ENCODE measurements around the gene LDLRAP1. TPM values are rescaled to one million over a fixed set of nuclear protein-coding genes. Genes with fewer than 3 reads are reported as not detected.

The LDLRAP1 gene
- total RNA-seq, 1 experiment from 2014 or later = 26.0 TPM

DNA sequence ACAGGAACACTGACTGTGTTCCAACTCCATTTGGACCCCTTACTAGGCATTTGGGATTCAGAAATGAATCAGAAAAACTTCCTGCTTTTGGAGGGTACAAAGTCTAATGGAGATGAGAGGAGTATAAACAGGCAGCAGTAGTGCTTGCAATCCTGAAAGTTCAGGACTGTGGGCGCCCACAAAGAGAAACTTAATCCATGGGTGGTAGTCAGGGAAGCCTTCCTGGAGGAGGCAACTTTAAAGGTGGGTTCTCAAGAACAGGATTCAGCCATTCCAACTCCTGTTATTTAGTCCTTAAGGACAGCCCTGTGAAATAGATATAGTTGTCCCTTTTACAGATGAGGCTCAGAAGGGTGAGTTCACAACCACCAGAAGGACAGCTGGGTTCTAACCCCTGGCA is 2.0 kb upstream of the LDLRAP1 start:
- no peaks in the 10 kb centered on the region for H3K36me3 ChIP-seq (ENCODE audit: control insufficient read depth in 1 of 2, insufficient read depth in 2 of 2, low read length in 2 of 2)
- DNase-seq (ENCODE audit: low read depth, low spot score) = no peak
- H2AFZ ChIP-seq (ENCODE audit: low read depth, low read length, poor library complexity, severe bottlenecking) = no peak overlapping the region
- no peak for ATAC-seq
- H3K4me1 ChIP-seq (ENCODE audit: control insufficient read depth in 1 of 2, insufficient read depth in 2 of 2, low read length in 2 of 2) = peaks cover 15 to 32% of the 10 kb centered on the region in 2 experiments
- ChIA-PET RAD21 (ENCODE audit: low non-redundant PET in 1 of 2, low total read pairs in 2 of 2, uncharacterized antibody in 2 of 2, unreplicated experiment in 2 of 2) (no interaction called here), CTCF (no interaction called here), POLR2A (no interaction called here)
- BruUV-seq (replicated peaks) = no TSS peak
- no peaks in the 10 kb centered on the region for H3K9me2 ChIP-seq (ENCODE audit: insufficient read depth)
- peaks cover 23% of the 10 kb centered on the region for H3K79me2 ChIP-seq (ENCODE audit: insufficient read depth, low read length)
- no peaks in the 10 kb centered on the region; the same call in 1 of the 2 replicates for H4K20me1 ChIP-seq (ENCODE audit: insufficient read depth)
- intact Hi-C loops (cut with micrococcal nuclease) = loop anchor here (10.0 kb wide), 1 partner anchor 453 kb away; the partner anchor contains the start of gene PAFAH2
- TF ChIP-seq, protein P1, sequence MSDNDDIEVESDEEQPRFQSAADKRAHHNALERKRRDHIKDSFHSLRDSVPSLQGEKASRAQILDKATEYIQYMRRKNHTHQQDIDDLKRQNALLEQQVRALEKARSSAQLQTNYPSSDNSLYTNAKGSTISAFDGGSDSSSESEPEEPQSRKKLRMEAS (IDR thresholded peaks at IDR 0.05) = no peak
- TF ChIP-seq SIN3A (IDR thresholded peaks at IDR 0.05; ENCODE audit: low read depth) (no peak), POLR2AphosphoS5 (IDR thresholded peaks at IDR 0.05; ENCODE audit: low read depth, low read length) (no peak), TCF7L2 (IDR thresholded peaks at IDR 0.05; ENCODE audit: borderline replicate concordance, extremely low read depth, insufficient read depth, insufficient read length) (no peak), EZH2 (IDR thresholded peaks at IDR 0.05) (no peak), SP1 (IDR thresholded peaks at IDR 0.05; ENCODE audit: low read depth) (no peak), CTCF (IDR thresholded peaks at IDR 0.05 in 2 of 3, conservative IDR thresholded peaks at IDR 0.05 in 1 of 3; ENCODE audit: borderline replicate concordance in 1 of 3, insufficient read depth in 1 of 3, low read depth in 2 of 3, low read length in 2 of 3) (no peak), EZH2phosphoT487 (IDR thresholded peaks at IDR 0.05; ENCODE audit: borderline replicate concordance) (no peak), CBX3 (IDR thresholded peaks at IDR 0.05; ENCODE audit: low read depth) (no peak), JUND (IDR thresholded peaks at IDR 0.05) (no peak), SRF (IDR thresholded peaks at IDR 0.05; ENCODE audit: low read depth) (no peak), RAD21 (IDR thresholded peaks at IDR 0.05; ENCODE audit: low read depth) (no peak), FOSL1 (IDR thresholded peaks at IDR 0.05; ENCODE audit: low read depth) (no peak), ZFX (IDR thresholded peaks at IDR 0.05) (no peak), EGR1 (IDR thresholded peaks at IDR 0.05; ENCODE audit: low read depth) (no peak), ZNF274 (IDR thresholded peaks at IDR 0.05; ENCODE audit: low read depth, low read length) (no peak)
- TF ChIP-seq, protein P2, sequence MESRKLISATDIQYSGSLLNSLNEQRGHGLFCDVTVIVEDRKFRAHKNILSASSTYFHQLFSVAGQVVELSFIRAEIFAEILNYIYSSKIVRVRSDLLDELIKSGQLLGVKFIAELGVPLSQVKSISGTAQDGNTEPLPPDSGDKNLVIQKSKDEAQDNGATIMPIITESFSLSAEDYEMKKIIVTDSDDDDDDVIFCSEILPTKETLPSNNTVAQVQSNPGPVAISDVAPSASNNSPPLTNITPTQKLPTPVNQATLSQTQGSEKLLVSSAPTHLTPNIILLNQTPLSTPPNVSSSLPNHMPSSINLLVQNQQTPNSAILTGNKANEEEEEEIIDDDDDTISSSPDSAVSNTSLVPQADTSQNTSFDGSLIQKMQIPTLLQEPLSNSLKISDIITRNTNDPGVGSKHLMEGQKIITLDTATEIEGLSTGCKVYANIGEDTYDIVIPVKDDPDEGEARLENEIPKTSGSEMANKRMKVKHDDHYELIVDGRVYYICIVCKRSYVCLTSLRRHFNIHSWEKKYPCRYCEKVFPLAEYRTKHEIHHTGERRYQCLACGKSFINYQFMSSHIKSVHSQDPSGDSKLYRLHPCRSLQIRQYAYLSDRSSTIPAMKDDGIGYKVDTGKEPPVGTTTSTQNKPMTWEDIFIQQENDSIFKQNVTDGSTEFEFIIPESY (IDR thresholded peaks at IDR 0.05; ENCODE audit: extremely low read depth, insufficient replicate concordance, low read length) = no peak
- TF ChIP-seq, protein P3, sequence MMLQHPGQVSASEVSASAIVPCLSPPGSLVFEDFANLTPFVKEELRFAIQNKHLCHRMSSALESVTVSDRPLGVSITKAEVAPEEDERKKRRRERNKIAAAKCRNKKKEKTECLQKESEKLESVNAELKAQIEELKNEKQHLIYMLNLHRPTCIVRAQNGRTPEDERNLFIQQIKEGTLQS (IDR thresholded peaks at IDR 0.05) = no peak
- no peak overlapping the region for H3K4me3 ChIP-seq (replicated peaks in 1 of 2; ENCODE audit: low read depth in 1 of 2, low read length in 2 of 2)
- no peak overlapping the region for H3K9ac ChIP-seq (ENCODE audit: low read length)
- H3K4me2 ChIP-seq (ENCODE audit: low read length) = no peak overlapping the region
- no peaks in the 10 kb centered on the region for H3K9me3 ChIP-seq (ENCODE audit: control insufficient read depth in 1 of 2, insufficient read depth in 1 of 2, low read depth in 1 of 2, low read length in 2 of 2)
- H3K27me3 ChIP-seq (ENCODE audit: insufficient read depth, low read length) = no peaks in the 10 kb centered on the region
- no peak overlapping the region for H3K27ac ChIP-seq (ENCODE audit: low read depth, low read length)

Measured in HCT116 (cell line).